ENCODE results near the gene CCDC169. TPM values are rescaled to one million over a fixed set of nuclear protein-coding genes. Genes with fewer than 3 reads are reported as not detected.

CCDC169 gene
- total and polyA plus RNA-seq, 2 donors (not counting 3 experiments of a cell fraction or from before 2014, with no cell fraction given): 1.2 to 2.5 TPM

- no peak overlapping the region for H3K4me3 ChIP-seq (replicated peaks in 1 of 3; ENCODE audit: insufficient read depth in 1 of 3, low read depth in 1 of 3, low read length in 3 of 3)
- no peak overlapping the region for H3K9ac ChIP-seq (replicated peaks; ENCODE audit: extremely low read depth, insufficient read depth, low read length)
- H3K36me3 ChIP-seq (ENCODE audit: control insufficient read depth in 2 of 2, extremely low read depth in 1 of 2, insufficient read depth in 2 of 2, low read length in 2 of 2): peaks cover 3 to 8% of the 10 kb centered on the region in 2 experiments
- BruUV-seq (replicated peaks): no TSS peak
- no peak overlapping the region for H3K27ac ChIP-seq (ENCODE audit: insufficient read depth, low read depth, low read length)
- H4K20me1 ChIP-seq (replicated peaks; ENCODE audit: control insufficient read depth, extremely low read depth, insufficient read depth, low read length): peaks cover 3% of the 10 kb centered on the region
- FAIRE-seq: no peak
- ChIA-PET CTCF (interaction anchor here (1.1 to 1.9 kb wide), 3 partner anchors 14 to 396 kb away, joined by 3 to 8 read pairs (median 3); no protein-coding TSS in a partner anchor), POLR2A (no interaction called here)
- no peak overlapping the region for H3K4me2 ChIP-seq (ENCODE audit: insufficient read depth, low read length)
- H3K9me1 ChIP-seq (replicated peaks; ENCODE audit: control insufficient read depth, extremely low read depth, insufficient read depth, low read length): no peaks in the 10 kb centered on the region
- intact Hi-C loops (cut with micrococcal nuclease): loop anchor here (10.0 kb wide), 1 partner anchor 665 kb away; the partner anchor contains the start of gene EXOSC8
- no peaks in the 10 kb centered on the region for H3K27me3 ChIP-seq (ENCODE audit: control insufficient read depth in 2 of 2, insufficient read depth in 2 of 2, low read length in 2 of 2)
- no peak overlapping the region for H2AFZ ChIP-seq (ENCODE audit: low read depth, low read length)
- TF ChIP-seq JUN (IDR thresholded peaks at IDR 0.05; ENCODE audit: borderline replicate concordance, insufficient read depth, insufficient read length, low read depth) (no peak), POLR2AphosphoS5 (IDR thresholded peaks at IDR 0.05; ENCODE audit: insufficient read depth, low read depth, low read length) (no peak), MYC (IDR thresholded peaks at IDR 0.05; ENCODE audit: low read depth, low read length) (no peak), EZH2 (IDR thresholded peaks at IDR 0.05; ENCODE audit: borderline replicate concordance, low read depth, low read length, severe bottlenecking) (no peak), CTCF (IDR thresholded peaks at IDR 0.05; ENCODE audit: extremely low read depth in 1 of 2, insufficient read depth in 1 of 2, low read depth in 1 of 2, low read length in 2 of 2) (no peak), POLR2A (IDR thresholded peaks at IDR 0.05; ENCODE audit: low read depth, low read length) (no peak), FOS (IDR thresholded peaks at IDR 0.05; ENCODE audit: borderline replicate concordance, insufficient read depth, low read length) (no peak), MAX (IDR thresholded peaks at IDR 0.05; ENCODE audit: insufficient read depth, insufficient read length) (no peak), GATA2 (IDR thresholded peaks at IDR 0.05; ENCODE audit: insufficient read depth, insufficient read length, low read depth, low read length) (no peak)
- no peaks in the 10 kb centered on the region for H3K9me3 ChIP-seq (replicated peaks; ENCODE audit: control insufficient read depth, insufficient read depth, low read length)
- peaks cover 92% of the 10 kb centered on the region for H3K79me2 ChIP-seq (ENCODE audit: control insufficient read depth, insufficient read depth, low read length)
- dilution Hi-C loops (cut with MboI; ENCODE audit: extremely low pct_ligation_motif_present, low sequenced_read_pairs): no loop called here
- peaks cover 11% of the 10 kb centered on the region for H3K4me1 ChIP-seq (ENCODE audit: control insufficient read depth, extremely low read depth, insufficient read depth, low read length)
- no peak for DNase-seq (ENCODE audit: low read depth, low spot score)
Measured at GRCh38 chr13:36339600-36340155, 42.1 kb upstream of the CCDC169 start.
